ENCODE data around the gene TMC1.

GRCh38 chr9:72537671-72538070 lies 16.3 kb downstream of the TMC1 start:
- TF ChIP-seq POLR2A (IDR thresholded peaks at IDR 0.05; ENCODE audit: extremely low read depth, insufficient read length) (no peak), CTCF (IDR thresholded peaks at IDR 0.05; ENCODE audit: low read depth, low read length) (no peak), MAX (IDR thresholded peaks at IDR 0.05; ENCODE audit: low read depth, low read length) (no peak), MYC (IDR thresholded peaks at IDR 0.05; ENCODE audit: low read depth, low read length) (no peak)

All from NB4 (cell line).